ENCODE data around the gene SLC13A5. TPM values are rescaled to one million over a fixed set of nuclear protein-coding genes. Genes with fewer than 3 reads are reported as not detected.
A peak's percentile ranks its signal among the peaks of the same experiment; 100 is the strongest.

Gene SLC13A5
- under 1 TPM in 1 of 4 donors, not detected in 3; 0.34 TPM for total RNA-seq

- Histone ChIP-seq H3K9me3 (peaks cover 0 to 18% (median 12%) of the 10 kb centered on the region in 4 donors), H3K27me3 (peaks cover 0 to 80% (median 24%) of the 10 kb centered on the region in 4 donors), H3K27ac (replicated peaks in 1 of 4) (no peak within 1 kb of the TSS), H3K4me3 (peak within 1 kb of the TSS; percentile 35 to 44 (median 37)), H3K4me1 (peaks cover 12 to 19% (median 15%) of the 10 kb centered on the region in 4 donors), H3K36me3 (no peaks in the 10 kb centered on the region)
- no peak for DNase-seq (ENCODE audit: extremely low spot score)
- intact Hi-C loops (cut with DNase I) = no loop called here
- TF ChIP-seq EP300 (IDR thresholded peaks at IDR 0.05) (no peak), POLR2A (IDR thresholded peaks at IDR 0.05; ENCODE audit: low read depth) (no peak), POLR2AphosphoS5 (IDR thresholded peaks at IDR 0.05) (no peak)
- TF ChIP-seq, protein P1, sequence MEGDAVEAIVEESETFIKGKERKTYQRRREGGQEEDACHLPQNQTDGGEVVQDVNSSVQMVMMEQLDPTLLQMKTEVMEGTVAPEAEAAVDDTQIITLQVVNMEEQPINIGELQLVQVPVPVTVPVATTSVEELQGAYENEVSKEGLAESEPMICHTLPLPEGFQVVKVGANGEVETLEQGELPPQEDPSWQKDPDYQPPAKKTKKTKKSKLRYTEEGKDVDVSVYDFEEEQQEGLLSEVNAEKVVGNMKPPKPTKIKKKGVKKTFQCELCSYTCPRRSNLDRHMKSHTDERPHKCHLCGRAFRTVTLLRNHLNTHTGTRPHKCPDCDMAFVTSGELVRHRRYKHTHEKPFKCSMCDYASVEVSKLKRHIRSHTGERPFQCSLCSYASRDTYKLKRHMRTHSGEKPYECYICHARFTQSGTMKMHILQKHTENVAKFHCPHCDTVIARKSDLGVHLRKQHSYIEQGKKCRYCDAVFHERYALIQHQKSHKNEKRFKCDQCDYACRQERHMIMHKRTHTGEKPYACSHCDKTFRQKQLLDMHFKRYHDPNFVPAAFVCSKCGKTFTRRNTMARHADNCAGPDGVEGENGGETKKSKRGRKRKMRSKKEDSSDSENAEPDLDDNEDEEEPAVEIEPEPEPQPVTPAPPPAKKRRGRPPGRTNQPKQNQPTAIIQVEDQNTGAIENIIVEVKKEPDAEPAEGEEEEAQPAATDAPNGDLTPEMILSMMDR (IDR thresholded peaks at IDR 0.05) = peak in 1 of 3 experiments; percentile 22
- WGBS = 2% methylated on average over 34 of the region's 71 CpGs
Observed at GRCh38 chr17:6713130-6713917, at the start of gene SLC13A5. SLC13A5 (minus strand) TSS chr17:6713369; CDS start chr17:6713333, 36 bp downstream.

DNA sequence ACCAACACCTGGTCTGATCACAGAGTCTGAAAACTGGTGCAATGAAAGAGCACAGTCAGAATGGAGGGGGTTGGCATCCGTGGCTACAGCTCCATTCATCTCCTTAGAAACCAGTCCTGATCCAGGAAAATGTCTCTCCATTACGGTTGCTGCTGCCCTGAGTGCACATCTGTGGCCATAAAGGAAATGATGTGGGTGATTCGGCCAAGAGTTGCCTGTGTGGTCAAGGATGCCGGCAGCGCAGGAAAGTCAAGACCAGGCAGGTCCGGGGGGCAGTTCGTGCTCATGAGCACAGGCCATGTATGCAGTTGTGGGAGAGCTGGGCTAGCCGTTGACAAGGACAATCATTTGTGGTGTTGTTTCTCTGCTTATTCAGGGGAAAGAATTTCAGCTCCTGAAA, 48.6 kb upstream of the SLC13A5 start:
- DNase-seq (ENCODE audit: extremely low spot score) = no peak
- Histone ChIP-seq H3K4me3 (no peak overlapping the region), H3K4me1 (peaks cover 10 to 22% (median 14%) of the 10 kb centered on the region in 4 donors), H3K27me3 (no peaks in the 10 kb centered on the region), H3K27ac (replicated peaks in 1 of 4) (no peak overlapping the region), H3K9me3 (peaks cover 0 to 4% (median 0%) of the 10 kb centered on the region in 4 donors), H3K36me3 (peaks cover 10 to 88% (median 70%) of the 10 kb centered on the region in 4 donors)
- WGBS = 89% methylated on average over 8 of the region's 8 CpGs
- intact Hi-C loops (cut with DNase I) = no loop called here
- TF ChIP-seq, protein P1 (IDR thresholded peaks at IDR 0.05) = no peak
- TF ChIP-seq POLR2AphosphoS5 (IDR thresholded peaks at IDR 0.05) (no peak), EP300 (IDR thresholded peaks at IDR 0.05) (no peak), POLR2A (IDR thresholded peaks at IDR 0.05; ENCODE audit: low read depth) (no peak)

- Histone ChIP-seq H3K4me1 (peaks cover 27 to 53% (median 43%) of the 10 kb centered on the region in 4 donors), H3K9me3 (no peaks in the 10 kb centered on the region), H3K36me3 (peaks cover 3 to 48% (median 32%) of the 10 kb centered on the region in 4 donors), H3K4me3 (no peak overlapping the region), H3K27me3 (no peaks in the 10 kb centered on the region), H3K27ac (replicated peaks in 1 of 4) (no peak overlapping the region)
- 98% methylated on average over 2 of the region's 2 CpGs for WGBS
- no peak for TF ChIP-seq POLR2AphosphoS5 (IDR thresholded peaks at IDR 0.05)
- TF ChIP-seq, protein P1 (IDR thresholded peaks at IDR 0.05) = no peak
- no peak for TF ChIP-seq EP300 (IDR thresholded peaks at IDR 0.05)
- no peak for TF ChIP-seq POLR2A (IDR thresholded peaks at IDR 0.05; ENCODE audit: low read depth)
- DNase-seq (ENCODE audit: extremely low spot score) = no peak
- intact Hi-C loops (cut with DNase I) = no loop called here
Observed at GRCh38 chr17:6757747-6758146, 44.6 kb upstream of the SLC13A5 start.

- Histone ChIP-seq H3K4me1 (peaks cover 34 to 65% (median 54%) of the 10 kb centered on the region in 4 donors), H3K27ac (replicated peaks in 1 of 4) (peak overlapping the region; percentile 74 to 86 (median 81)), H3K9me3 (no peaks in the 10 kb centered on the region), H3K27me3 (no peaks in the 10 kb centered on the region), H3K36me3 (peaks cover 3 to 36% (median 26%) of the 10 kb centered on the region in 4 donors), H3K4me3 (peak overlapping the region; percentile 47 to 67 (median 54))
- intact Hi-C loops (cut with DNase I) = no loop called here
- no peak for DNase-seq (ENCODE audit: extremely low spot score)
- WGBS = 47% methylated on average over 12 of the region's 13 CpGs
- no peak for TF ChIP-seq EP300 (IDR thresholded peaks at IDR 0.05)
- no peak for TF ChIP-seq POLR2A (IDR thresholded peaks at IDR 0.05; ENCODE audit: low read depth)
- TF ChIP-seq POLR2AphosphoS5 (IDR thresholded peaks at IDR 0.05) = no peak
- TF ChIP-seq, protein P1 (IDR thresholded peaks at IDR 0.05) = no peak
Observed at GRCh38 chr17:6756425-6757031, 43.4 kb upstream of the SLC13A5 start.

Data from esophagus muscularis mucosa (tissue), 4 donors.